Lower leg skin (tissue), 3 donors: Measurements from ENCODE around the gene ARHGAP11A.

Source experiments
- CTCF ChIP-seq, 3 donors: fragments of 450-650 bp; IDR thresholded peaks; one replicate each; pipeline ENCODE4 v1.5.1; 2016; ENCODE audit warnings: antibody characterized with exemption in 3 of 3, mild to moderate bottlenecking in 3 of 3, moderate library complexity in 2 of 3
- POLR2A ChIP-seq, 2 donors: fragments of 450-650 bp; IDR thresholded peaks; one replicate each; pipeline ENCODE4 v1.6.1; 2016 to 2017; ENCODE audit warnings: antibody characterized with exemption in 2 of 2, mild to moderate bottlenecking in 1 of 2, moderate library complexity in 1 of 2

- TF ChIP-seq CTCF (IDR thresholded peaks at IDR 0.05): no peak
- TF ChIP-seq POLR2A (IDR thresholded peaks at IDR 0.05): no peak
Measured at GRCh38 chr15:32687556-32687955, 72.3 kb downstream of the ARHGAP11A start.
